GM20000 (cell line): ENCODE data around the gene SMIM24.
"Not testable (repeated sequence)": the region's sequence is repeated elsewhere in the genome, so short reads cannot be mapped to it uniquely, and the experiment has no call there.

Experiments
- DNase-seq: peaks from one replicate; pipeline ENCODE4 v3.0.0; 2012; ENCODE audit warnings: low spot score
- TF ChIP-seq, protein P1 (sequence below): IDR thresholded peaks from 2 replicates; pipeline ENCODE4 v1.5.1; 2012; ENCODE audit warnings: mild to moderate bottlenecking, control low read depth; ENCODE audit errors: extremely low read depth, missing control alignments

SMIM24 gene

DNA sequence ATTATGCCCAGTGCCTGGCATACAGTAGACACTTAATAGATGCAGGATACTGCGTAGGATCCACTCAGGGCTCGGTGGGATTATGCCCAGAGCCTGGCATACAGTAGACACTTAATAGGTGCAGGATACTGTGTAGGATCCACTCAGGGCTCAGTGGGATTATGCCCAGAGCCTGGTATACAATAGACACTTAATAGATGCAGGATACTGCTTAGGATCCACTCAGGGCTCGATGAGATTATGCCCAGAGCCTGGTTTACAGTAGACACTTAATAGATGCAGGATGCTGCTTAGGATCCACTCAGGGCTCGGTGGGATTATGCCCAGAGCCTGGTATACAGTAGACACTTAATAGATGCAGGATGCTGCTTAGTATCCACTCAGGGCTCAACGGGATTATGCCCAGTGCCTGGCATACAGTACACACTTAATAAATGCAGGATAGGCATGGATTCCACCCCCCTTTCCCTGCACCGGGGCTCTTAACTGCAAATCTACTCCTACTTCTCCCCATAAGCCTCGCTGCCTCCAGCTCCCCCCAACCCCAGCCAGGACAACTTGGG is 24.9 kb downstream of the SMIM24 start:
- TF ChIP-seq, protein P1, sequence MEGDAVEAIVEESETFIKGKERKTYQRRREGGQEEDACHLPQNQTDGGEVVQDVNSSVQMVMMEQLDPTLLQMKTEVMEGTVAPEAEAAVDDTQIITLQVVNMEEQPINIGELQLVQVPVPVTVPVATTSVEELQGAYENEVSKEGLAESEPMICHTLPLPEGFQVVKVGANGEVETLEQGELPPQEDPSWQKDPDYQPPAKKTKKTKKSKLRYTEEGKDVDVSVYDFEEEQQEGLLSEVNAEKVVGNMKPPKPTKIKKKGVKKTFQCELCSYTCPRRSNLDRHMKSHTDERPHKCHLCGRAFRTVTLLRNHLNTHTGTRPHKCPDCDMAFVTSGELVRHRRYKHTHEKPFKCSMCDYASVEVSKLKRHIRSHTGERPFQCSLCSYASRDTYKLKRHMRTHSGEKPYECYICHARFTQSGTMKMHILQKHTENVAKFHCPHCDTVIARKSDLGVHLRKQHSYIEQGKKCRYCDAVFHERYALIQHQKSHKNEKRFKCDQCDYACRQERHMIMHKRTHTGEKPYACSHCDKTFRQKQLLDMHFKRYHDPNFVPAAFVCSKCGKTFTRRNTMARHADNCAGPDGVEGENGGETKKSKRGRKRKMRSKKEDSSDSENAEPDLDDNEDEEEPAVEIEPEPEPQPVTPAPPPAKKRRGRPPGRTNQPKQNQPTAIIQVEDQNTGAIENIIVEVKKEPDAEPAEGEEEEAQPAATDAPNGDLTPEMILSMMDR: no peak
- no peak for DNase-seq

DNA sequence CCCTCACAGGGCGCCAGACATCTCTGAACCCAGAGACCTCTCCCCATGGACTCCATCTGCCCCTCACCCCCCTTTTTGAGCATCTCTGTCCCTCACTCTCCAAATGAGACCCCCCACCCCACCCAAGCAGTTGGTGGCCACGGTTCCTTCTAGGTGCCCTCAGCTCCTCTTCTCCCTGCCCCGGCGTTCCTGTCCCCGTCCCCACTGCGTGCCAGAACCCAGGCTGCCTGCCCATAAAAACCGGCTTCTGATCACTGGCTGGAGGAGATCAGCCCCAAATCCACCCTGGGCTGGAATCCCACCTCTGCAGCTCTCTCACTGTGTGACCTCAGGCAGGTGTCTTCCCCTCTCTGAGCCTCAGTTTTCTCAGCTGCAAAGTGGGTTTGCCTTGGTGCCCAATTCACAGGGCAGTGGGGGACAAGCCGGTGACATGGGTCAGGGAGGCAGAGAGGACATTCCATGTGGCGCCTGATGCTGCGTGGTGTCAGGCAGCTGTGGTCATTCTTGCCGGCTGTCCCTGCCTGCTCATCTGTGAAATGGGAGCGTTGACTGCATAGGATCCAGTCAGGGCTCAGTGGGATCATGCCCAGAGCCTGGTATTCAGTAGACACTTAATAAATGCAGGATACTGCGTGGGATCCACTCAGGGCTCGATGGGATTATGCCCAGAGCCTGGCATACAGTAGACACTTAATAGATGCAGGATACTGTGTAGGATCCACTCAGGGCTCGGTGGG is 25.5 kb downstream of the SMIM24 start:
- TF ChIP-seq, protein P1: no peak
- DNase-seq: no peak

DNA sequence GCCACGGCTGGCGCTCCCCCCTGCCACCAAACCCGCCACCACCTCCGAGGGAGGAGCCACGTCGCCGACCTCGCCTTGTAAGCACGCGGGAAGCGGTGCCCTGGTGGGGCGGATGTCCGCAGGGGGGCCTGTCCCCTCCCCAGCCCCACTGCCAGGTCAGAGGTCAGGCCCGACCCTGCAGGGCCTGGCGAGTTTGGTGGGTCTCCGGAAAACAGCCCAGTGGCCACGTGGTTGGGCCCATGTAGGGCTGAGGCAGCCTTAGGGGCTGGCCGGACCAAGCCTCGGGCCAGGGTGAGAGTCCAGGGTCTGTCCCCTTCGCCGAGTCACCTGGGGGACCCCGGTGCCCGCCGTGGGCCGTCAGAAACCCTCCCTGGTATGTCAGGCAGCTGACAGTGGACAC is 26.5 kb downstream of the SMIM24 start:
- TF ChIP-seq, protein P1: no peak
- DNase-seq: no peak

DNA sequence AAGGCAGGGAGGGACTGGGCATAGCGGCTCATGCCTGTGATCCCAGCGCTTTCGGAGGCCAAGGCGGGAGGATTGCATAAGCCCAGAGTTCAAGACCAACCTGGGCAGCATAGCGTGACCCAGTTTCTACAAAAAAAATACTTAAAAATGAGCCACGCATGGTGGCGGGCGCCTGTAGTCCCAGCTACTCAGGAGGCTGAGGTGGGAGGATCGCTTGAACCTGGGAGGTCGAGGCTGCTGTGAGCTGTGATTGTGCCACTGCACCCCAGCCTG is 27.4 kb downstream of the SMIM24 start:
- not testable (repeated sequence) for DNase-seq

DNA sequence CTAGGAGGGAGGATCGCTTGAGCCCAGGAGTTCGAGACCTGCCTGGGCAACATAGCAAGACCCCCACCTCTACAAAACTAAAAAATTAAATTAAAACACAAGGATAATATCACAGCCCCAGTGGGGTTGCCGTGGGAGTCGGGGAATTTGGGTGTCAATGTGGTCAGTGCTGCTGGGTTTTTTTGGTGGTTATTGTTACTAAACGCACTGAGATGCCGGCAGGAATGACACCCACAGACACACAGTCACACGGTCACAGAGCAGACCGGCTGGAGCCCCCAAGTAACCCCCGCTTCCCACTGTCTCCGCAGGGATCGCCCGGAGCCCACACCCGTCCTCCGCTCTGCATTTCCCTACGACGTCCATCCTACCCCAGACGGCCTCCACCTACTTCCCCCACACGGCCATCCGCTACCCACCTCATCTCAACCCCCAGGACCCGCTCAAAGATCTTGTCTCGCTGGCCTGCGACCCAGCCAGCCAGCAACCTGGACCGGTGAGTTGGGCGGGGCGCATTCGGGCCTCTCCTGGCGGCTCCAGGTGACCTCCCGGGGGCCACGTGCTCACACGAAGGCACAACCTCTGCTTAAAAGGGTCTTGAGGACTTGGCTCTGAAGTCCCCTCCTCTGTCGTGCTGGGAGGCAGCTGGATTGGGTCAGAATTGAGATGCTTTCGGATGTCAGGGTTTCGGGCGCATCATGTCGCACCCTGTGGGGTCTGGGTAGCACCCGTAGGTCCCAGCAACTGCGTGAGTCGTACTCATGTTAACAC is 28.0 kb downstream of the SMIM24 start:
- TF ChIP-seq, protein P1: no peak
- no peak for DNase-seq

DNA sequence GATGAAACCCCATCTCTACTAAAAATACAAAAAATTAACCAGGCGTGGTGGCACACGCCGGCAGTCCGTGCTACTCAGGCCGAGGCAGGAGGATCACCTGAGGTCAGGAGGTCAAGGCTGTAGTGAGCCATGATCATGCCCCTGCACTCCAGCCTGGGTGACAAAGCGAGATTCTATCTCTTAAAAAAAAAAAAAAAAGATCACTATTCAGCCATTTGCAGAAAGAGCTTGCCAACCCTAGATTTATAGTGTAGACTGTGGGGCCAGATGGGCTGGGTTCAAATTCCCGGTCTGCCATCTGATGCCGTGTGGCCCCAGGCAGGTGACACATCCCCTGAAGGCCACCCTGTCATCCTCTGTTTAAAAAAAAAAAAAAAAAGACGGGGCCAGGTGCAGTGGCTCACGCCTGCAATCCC is 28.9 kb downstream of the SMIM24 start:
- DNase-seq: no peak
- TF ChIP-seq, protein P1: no peak

DNA sequence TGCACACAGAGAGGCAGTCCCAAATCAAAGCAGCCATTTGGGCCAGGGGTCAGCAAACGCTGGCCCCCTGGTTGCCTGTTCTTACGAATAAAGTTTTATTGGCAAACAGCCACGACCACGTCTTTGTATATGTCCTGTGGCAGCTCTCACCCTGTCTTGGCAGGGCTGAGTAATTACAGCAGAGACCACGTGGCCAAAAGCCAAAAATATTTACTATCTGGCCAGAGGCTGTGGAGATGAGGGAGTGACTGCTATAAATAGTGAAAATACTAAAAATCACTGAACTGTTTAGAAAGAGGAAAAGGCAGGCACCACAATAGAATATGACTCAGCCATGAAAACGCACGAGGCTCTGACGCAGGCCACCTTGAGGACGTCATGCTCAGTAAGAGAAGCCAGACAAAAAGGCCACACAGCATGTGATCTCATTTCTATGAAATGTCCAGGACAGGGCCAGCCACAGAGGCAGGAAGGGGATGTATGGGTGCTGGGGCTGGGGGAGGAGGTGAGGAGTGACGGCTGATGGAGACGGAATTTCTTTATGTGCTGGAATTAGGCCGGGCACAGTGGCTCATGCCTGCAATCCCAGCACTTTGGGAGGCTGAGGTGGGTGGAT is 29.4 kb downstream of the SMIM24 start:
- no peak for DNase-seq

More for the DNA sequence above, 29.4 kb downstream of the SMIM24 start:
- TF ChIP-seq, protein P1: no peak
